ENCODE results near the gene PRKCB. TPM values are rescaled to one million over a fixed set of nuclear protein-coding genes. Genes with fewer than 3 reads are reported as not detected.

PRKCB gene
- polyA plus RNA-seq, 1 donor from 2014 or later: 27.6 TPM

GRCh38 chr16:23969468-23970297, 133.9 kb downstream of the PRKCB start:
- peak overlapping the region; percentile 51 for H3K9ac ChIP-seq (ENCODE audit: low read length)
- H3K9me2 ChIP-seq (ENCODE audit: insufficient read depth, low read length): no peaks in the 10 kb centered on the region
- TF ChIP-seq TAF1 (IDR thresholded peaks at IDR 0.05; ENCODE audit: low read depth) (no peak), POLR2AphosphoS5 (IDR thresholded peaks at IDR 0.05) (peak; percentile 71), RAD21 (conservative IDR thresholded peaks at IDR 0.05) (peak; percentile 10), EP300 (conservative IDR thresholded peaks at IDR 0.05; ENCODE audit: poor library complexity, severe bottlenecking) (peak; percentile 89), EZH2 (IDR thresholded peaks at IDR 0.05; ENCODE audit: borderline replicate concordance, insufficient read depth, low read length, poor library complexity, severe bottlenecking) (no peak), REST (IDR thresholded peaks at IDR 0.05; ENCODE audit: borderline replicate concordance) (peak; percentile 40), MXI1 (conservative IDR thresholded peaks at IDR 0.05; ENCODE audit: poor library complexity, severe bottlenecking) (peak; percentile 57), SMC3 (conservative IDR thresholded peaks at IDR 0.05; ENCODE audit: poor library complexity) (no peak)
- TF ChIP-seq, protein P1, sequence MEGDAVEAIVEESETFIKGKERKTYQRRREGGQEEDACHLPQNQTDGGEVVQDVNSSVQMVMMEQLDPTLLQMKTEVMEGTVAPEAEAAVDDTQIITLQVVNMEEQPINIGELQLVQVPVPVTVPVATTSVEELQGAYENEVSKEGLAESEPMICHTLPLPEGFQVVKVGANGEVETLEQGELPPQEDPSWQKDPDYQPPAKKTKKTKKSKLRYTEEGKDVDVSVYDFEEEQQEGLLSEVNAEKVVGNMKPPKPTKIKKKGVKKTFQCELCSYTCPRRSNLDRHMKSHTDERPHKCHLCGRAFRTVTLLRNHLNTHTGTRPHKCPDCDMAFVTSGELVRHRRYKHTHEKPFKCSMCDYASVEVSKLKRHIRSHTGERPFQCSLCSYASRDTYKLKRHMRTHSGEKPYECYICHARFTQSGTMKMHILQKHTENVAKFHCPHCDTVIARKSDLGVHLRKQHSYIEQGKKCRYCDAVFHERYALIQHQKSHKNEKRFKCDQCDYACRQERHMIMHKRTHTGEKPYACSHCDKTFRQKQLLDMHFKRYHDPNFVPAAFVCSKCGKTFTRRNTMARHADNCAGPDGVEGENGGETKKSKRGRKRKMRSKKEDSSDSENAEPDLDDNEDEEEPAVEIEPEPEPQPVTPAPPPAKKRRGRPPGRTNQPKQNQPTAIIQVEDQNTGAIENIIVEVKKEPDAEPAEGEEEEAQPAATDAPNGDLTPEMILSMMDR (IDR thresholded peaks at IDR 0.05; ENCODE audit: poor library complexity, severe bottlenecking): no peak
- peak overlapping the region; percentile 15 for H3K4me2 ChIP-seq (ENCODE audit: low read length)
- peak overlapping the region; percentile 54 for H3K4me3 ChIP-seq (ENCODE audit: low read length)
- H3K9me3 ChIP-seq (ENCODE audit: low read length): no peaks in the 10 kb centered on the region
- H3K36me3 ChIP-seq (ENCODE audit: insufficient read depth, low read length): no peaks in the 10 kb centered on the region
- H4K20me1 ChIP-seq (ENCODE audit: insufficient read depth): no peaks in the 10 kb centered on the region
- H3K79me2 ChIP-seq (replicated peaks; ENCODE audit: insufficient read depth, low read length): no peaks in the 10 kb centered on the region
- peak overlapping the region; percentile 85 for H3K27ac ChIP-seq (ENCODE audit: low read length)
- H3F3A ChIP-seq (ENCODE audit: insufficient read depth, low read length, poor library complexity, severe bottlenecking): no peaks in the 10 kb centered on the region
- no peak overlapping the region for H2AFZ ChIP-seq (ENCODE audit: low read depth, low read length)
- H3K27me3 ChIP-seq (ENCODE audit: insufficient read depth, low read depth, low read length): no peaks in the 10 kb centered on the region

DNA sequence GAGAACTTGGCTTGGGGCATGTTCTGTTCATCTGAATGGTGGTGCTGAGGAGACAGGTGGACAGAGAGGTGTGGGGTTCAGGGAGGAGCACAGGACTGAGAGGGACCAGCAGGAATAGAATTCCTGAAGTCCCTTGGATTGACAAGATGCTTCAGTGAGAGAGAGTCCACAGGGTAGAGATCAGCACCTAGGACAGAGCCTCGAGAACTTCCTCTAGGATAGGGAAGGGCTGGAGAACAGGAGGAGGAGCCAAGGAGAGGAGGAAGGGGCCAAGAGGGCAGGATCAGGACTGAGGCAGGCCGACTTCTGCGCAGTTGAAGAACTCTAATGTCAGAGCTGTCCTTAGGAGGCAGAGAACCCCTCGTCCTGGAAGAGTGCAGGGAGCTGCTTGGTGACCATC, 138.4 kb downstream of the PRKCB start:
- H3K36me3 ChIP-seq (ENCODE audit: insufficient read depth, low read length): no peaks in the 10 kb centered on the region
- no peaks in the 10 kb centered on the region for H4K20me1 ChIP-seq (ENCODE audit: insufficient read depth)
- no peaks in the 10 kb centered on the region for H3F3A ChIP-seq (ENCODE audit: insufficient read depth, low read length, poor library complexity, severe bottlenecking)
- H3K27me3 ChIP-seq (ENCODE audit: insufficient read depth, low read depth, low read length): no peaks in the 10 kb centered on the region
- H3K9me3 ChIP-seq (ENCODE audit: low read length): no peaks in the 10 kb centered on the region
- TF ChIP-seq RAD21 (conservative IDR thresholded peaks at IDR 0.05) (no peak), SMC3 (conservative IDR thresholded peaks at IDR 0.05; ENCODE audit: poor library complexity) (no peak), MXI1 (conservative IDR thresholded peaks at IDR 0.05; ENCODE audit: poor library complexity, severe bottlenecking) (no peak), EZH2 (IDR thresholded peaks at IDR 0.05; ENCODE audit: borderline replicate concordance, insufficient read depth, low read length, poor library complexity, severe bottlenecking) (no peak), REST (IDR thresholded peaks at IDR 0.05; ENCODE audit: borderline replicate concordance) (no peak), EP300 (conservative IDR thresholded peaks at IDR 0.05; ENCODE audit: poor library complexity, severe bottlenecking) (no peak), TAF1 (IDR thresholded peaks at IDR 0.05; ENCODE audit: low read depth) (no peak), POLR2AphosphoS5 (IDR thresholded peaks at IDR 0.05) (no peak)
- TF ChIP-seq, protein P1 (IDR thresholded peaks at IDR 0.05; ENCODE audit: poor library complexity, severe bottlenecking): no peak
- H3K9me2 ChIP-seq (ENCODE audit: insufficient read depth, low read length): no peaks in the 10 kb centered on the region
- no peak overlapping the region for H3K4me2 ChIP-seq (ENCODE audit: low read length)
- H3K4me3 ChIP-seq (ENCODE audit: low read length): no peak overlapping the region
- H3K79me2 ChIP-seq (replicated peaks; ENCODE audit: insufficient read depth, low read length): no peaks in the 10 kb centered on the region
- H3K27ac ChIP-seq (ENCODE audit: low read length): no peak overlapping the region
- no peak overlapping the region for H2AFZ ChIP-seq (ENCODE audit: low read depth, low read length)
- H3K9ac ChIP-seq (ENCODE audit: low read length): no peak overlapping the region

Measured in neural cell (in vitro differentiated cells).